A549 treated with ZK216348 at 1 μM for 4 hours (cell line): ENCODE measurements around the gene SPEM1. TPM values are rescaled to one million over a fixed set of nuclear protein-coding genes. Genes with fewer than 3 reads are reported as not detected.

Experiments
- total RNA-seq: library from RNA; stranded (reverse); fragments of 200-300 nt; extraction: Qiagen RNA extraction; gene quantifications from 5 replicates; pipeline ENCODE4 v1.2.3, GENCODE V29; 2022; ENCODE audit warnings: low read depth

SPEM1 gene, protein sequence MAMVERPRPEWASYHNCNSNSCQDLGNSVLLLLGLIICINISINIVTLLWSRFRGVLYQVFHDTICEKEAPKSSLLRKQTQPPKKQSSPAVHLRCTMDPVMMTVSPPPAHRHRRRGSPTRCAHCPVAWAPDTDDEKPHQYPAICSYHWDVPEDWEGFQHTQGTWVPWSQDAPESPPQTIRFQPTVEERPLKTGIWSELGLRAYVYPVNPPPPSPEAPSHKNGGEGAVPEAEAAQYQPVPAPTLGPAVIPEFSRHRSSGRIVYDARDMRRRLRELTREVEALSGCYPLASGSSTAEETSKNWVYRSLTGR
- not detected in 5 replicates for total RNA-seq

DNA sequence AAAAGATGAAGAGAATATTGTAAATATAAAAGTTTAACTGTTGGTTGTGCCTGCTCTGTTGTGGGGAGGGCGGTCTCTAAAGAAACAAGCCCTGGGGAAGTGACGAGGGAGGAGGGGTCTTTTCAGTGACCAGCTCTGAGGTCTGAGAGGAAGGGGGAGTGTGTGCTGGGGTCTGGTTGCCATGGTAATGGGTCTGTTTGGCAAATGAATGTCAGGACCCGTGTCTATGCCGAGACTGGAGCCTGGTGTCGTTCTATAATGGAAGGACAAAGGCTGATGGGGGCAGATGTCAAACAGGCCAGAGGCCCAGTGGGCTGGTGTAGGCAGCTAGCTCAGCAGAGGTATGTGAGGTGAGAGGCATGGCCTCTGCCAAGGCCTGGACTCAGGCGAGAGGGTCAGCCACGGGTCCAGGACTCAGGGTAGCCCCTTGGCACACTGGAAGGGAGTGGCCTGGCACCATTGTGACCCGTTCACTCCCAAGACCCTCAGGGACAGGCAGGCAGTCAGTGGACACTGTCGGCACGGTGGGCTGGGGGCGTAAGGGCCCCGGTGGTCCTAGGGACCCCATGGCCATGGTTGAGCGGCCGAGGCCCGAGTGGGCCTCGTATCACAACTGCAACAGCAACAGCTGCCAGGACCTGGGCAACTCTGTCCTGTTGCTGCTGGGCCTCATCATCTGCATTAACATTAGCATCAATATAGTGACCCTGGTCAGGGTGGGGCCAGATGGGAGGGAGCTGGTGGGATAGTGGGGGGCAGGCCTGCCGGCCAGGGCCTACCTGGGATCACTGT lies at the start of gene SPEM1:
Gene SPEM1, plus strand, starts transcription at position 506 of the 792 bp plus-strand sequence. Its CDS starts 61 bp downstream, at position 567.

GRCh38 chr17:7380855-7381683 lies 39.1 kb upstream of the SPEM1 start, which contains the start of gene TNK1:
Gene TNK1 (plus strand): TSS chr17:7381089. CDS start chr17:7382927, 1,838 bp downstream.

DNA sequence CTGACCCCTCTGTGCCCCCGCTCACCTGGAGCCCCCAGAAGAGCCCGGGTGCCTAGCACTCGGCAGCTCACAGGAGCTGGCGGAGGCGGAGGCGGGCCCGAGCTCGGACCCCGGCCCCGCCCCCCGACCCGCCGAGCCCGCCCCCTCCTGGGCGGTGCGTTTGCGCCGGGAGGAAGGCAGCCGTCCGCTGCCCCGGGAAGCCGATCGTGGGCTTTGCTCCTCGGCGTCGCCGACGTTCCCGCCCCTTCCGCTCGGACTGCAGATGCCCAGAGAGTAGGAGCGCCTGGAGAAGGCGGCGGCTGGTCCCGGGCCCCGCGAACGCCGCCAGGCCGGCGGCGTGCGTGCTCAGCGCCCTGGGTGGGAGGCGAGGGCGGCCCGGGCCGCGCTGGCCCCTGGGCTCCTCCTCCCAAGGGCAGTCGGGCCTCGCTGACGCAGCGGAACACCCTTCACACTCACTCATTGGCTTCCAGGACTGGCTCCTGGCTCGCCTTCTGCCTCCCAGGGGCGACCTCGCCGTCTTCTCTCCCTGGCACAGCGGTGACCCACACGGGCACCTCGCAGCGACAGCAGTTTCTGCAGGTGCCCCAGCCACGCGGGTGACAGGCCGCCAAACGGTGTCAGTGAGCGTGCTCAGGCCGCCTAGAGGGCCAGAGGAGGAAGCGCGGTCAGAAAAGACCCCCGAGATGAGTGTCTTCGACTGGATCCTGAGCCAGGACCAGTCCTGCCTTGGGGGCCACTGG lies 25.5 kb upstream of the SPEM1 start, which contains the start of gene PLSCR3:
Gene PLSCR3, minus strand, starts transcription at position 74 of the 740 bp plus-strand sequence. CDS start 415 bp downstream, outside the sequence.

DNA sequence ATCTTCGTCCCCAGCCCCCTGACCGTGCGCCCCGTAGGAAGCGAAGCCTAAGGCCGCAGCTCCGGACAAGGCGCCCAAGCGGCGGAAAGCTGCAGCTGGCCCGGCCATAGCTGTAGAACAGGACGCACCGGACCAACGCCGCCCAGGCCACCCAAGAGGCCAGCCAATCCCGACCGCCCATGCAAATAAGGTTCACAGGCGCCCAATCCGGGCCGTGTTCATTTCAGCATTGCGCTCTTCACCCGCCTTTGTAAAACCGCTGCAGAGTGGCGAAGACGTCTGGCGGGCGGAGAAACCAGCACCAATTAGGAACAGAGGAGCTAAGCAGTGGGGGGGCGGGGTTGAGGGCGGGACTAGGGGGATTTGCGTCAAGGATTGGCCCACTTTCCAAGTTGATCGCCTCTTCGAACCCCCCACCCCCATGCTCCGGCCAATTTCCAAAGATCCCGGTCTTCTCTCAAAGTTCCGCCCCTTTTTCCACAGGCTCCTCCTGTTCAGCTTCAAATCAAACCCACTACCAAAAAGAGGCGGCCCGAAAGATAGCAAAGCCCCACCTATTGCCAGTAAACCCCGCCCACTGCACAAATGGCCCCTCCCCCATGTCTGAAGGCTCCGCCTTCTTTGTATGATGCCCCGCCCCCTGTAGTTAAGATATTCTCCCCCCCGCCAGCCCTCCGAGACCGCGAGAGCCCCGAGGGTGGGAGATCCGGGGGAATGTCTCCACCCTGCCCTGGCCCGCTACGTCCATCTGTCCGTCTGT lies 16.0 kb upstream of the SPEM1 start, which contains the start of gene TMEM256:
Gene TMEM256, minus strand, starts transcription at position 121 of the 760 bp plus-strand sequence. Its CDS starts 13 bp downstream, at position 108.

GRCh38 chr17:7407485-7408251 lies 12.5 kb upstream of the SPEM1 start, which contains the start of gene NLGN2:
Gene NLGN2 (plus strand): TSS chr17:7407845. CDS start chr17:7408256, 411 bp downstream.

GRCh38 chr17:7425316-7425715 lies 5.2 kb downstream of the SPEM1 start, which contains the start of gene SPEM2:
Gene SPEM2 (plus strand): TSS chr17:7425616. CDS start chr17:7425689, 73 bp downstream.

GRCh38 chr17:7428557-7428956 lies 8.4 kb downstream of the SPEM1 start, which contains the start of gene SPEM3:
Gene SPEM3 (plus strand): TSS chr17:7428857. CDS start chr17:7428903, 46 bp downstream.

GRCh38 chr17:7439462-7440112 lies 19.5 kb downstream of the SPEM1 start, which contains the start of gene FGF11:
Gene FGF11 (plus strand): TSS chr17:7439512. CDS start chr17:7439621, 109 bp downstream.

DNA sequence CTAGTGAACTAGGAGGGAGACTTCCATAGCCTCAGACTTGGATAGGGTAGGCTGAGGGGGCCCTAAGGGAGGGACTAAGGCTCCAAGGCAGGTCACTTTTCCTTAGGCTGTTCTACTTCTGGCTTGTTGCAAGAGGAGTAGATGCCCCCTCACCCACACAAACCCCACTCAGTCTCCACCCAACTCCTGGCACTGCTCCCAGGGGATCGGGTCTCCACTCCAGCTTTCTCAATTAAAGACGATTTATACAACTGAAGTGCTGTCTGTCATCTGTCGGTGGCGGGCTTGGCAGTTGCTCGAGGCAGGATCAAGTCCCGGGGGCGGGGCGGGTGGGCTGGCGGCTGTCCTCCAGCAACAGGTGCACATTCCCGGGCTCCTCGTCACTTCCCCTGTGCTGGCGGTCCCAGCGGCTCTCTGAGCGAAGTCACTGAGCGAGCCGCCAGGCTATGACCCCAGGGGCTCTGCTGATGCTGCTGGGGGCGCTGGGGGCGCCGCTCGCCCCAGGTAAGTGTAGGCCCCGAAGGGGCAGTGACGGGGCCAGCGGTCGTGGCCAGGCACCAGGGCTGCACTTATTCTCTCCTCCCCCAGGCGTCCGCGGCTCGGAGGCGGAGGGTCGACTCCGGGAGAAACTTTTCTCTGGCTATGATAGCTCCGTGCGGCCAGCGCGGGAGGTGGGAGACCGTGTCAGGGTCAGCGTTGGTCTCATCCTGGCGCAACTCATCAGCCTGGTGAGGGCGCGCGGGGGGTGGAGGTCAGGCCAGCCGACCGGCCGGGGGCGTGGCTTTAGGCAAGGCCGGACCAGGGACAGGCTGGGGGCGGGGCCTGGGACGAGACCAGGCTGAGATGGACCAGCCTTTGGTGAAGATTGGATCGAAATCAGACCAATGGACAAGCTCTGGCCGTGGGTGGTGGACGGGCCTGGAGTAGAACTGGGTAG lies 24.8 kb downstream of the SPEM1 start, which contains the start of gene CHRNB1:
Gene CHRNB1, plus strand, starts transcription at position 380 of the 937 bp plus-strand sequence. Its CDS starts 67 bp downstream, at position 447.

Other genes with a start within 250 kb of the SPEM1 start
- 0.69 to 2.2 TPM (median 1.1 TPM) in 5 replicates for gene ASGR1, start 241.0 kb upstream of the SPEM1 start, total RNA-seq
- gene DLG4, start 200.5 kb upstream of the SPEM1 start, total RNA-seq, result 5.1 to 8.9 TPM (median 7.9 TPM) in 5 replicates
- gene ACADVL, start 200.4 kb upstream of the SPEM1 start, total RNA-seq, result 303 to 481 TPM (median 423 TPM) in 5 replicates
- gene DVL2, start 185.8 kb upstream of the SPEM1 start, total RNA-seq, result 23.8 to 44.5 TPM (median 38.9 TPM) in 5 replicates
- 82.5 to 108 TPM (median 92.1 TPM) in 5 replicates for gene PHF23, start 180.9 kb upstream of the SPEM1 start, total RNA-seq
- 646 to 813 TPM (median 659 TPM) in 5 replicates for gene GABARAP, start 177.9 kb upstream of the SPEM1 start, total RNA-seq
- gene CTDNEP1, start 168.6 kb upstream of the SPEM1 start, total RNA-seq, result 216 to 257 TPM (median 229 TPM) in 5 replicates
- 101 to 153 TPM (median 123 TPM) in 5 replicates for gene ELP5, start 168.1 kb upstream of the SPEM1 start, total RNA-seq
- 0.29 to 2.9 TPM (median 1.6 TPM) in 5 replicates for gene CLDN7, start 157.8 kb upstream of the SPEM1 start, total RNA-seq
- gene SLC2A4, start 138.6 kb upstream of the SPEM1 start, total RNA-seq, result 0.20 to 0.42 TPM (median 0.27 TPM) in 5 replicates
- gene YBX2, start 125.7 kb upstream of the SPEM1 start, total RNA-seq, result 0.19 to 0.84 TPM (median 0.47 TPM) in 5 replicates
- 1,510 to 1,758 TPM (median 1,707 TPM) in 5 replicates for gene EIF5A, start 112.7 kb upstream of the SPEM1 start, total RNA-seq
- 96.6 to 116 TPM (median 107 TPM) in 5 replicates for gene GPS2, start 105.0 kb upstream of the SPEM1 start, total RNA-seq
- 17.1 to 38.9 TPM (median 32.2 TPM) in 5 replicates for gene NEURL4, start 91.0 kb upstream of the SPEM1 start, total RNA-seq
- gene ACAP1, start 83.8 kb upstream of the SPEM1 start, total RNA-seq, result 2.9 to 5.3 TPM (median 3.1 TPM) in 5 replicates
- 10.1 to 14.9 TPM (median 13.1 TPM) in 5 replicates for gene KCTD11, start 68.2 kb upstream of the SPEM1 start, total RNA-seq
- gene TMEM95, start 65.2 kb upstream of the SPEM1 start, total RNA-seq, result not detected in 5 replicates
- 1.3 to 1.9 TPM (median 1.8 TPM) in 5 replicates for gene TNK1, start 39.2 kb upstream of the SPEM1 start, total RNA-seq
- 29.3 to 48.8 TPM (median 39.6 TPM) in 5 replicates for gene PLSCR3, start 25.8 kb upstream of the SPEM1 start, total RNA-seq
- 179 to 229 TPM (median 210 TPM) in 5 replicates for gene TMEM256, start 16.2 kb upstream of the SPEM1 start, total RNA-seq
- 11.6 to 21.8 TPM (median 19.1 TPM) in 5 replicates for gene NLGN2, start 12.5 kb upstream of the SPEM1 start, total RNA-seq
- gene SPEM2, start 5.3 kb downstream of the SPEM1 start, total RNA-seq, result not detected in 5 replicates
- not detected in 5 replicates for gene SPEM3, start 8.5 kb downstream of the SPEM1 start, total RNA-seq
- gene TMEM102, start 15.1 kb downstream of the SPEM1 start, total RNA-seq, result 9.4 to 14.9 TPM (median 13.7 TPM) in 5 replicates
- gene FGF11, start 19.2 kb downstream of the SPEM1 start, total RNA-seq, result 0.99 to 1.7 TPM (median 1.0 TPM) in 5 replicates
- gene CHRNB1, start 24.7 kb downstream of the SPEM1 start, total RNA-seq, result 6.9 to 9.9 TPM (median 9.7 TPM) in 5 replicates
- 18.5 to 27.9 TPM (median 24.6 TPM) in 5 replicates for gene ZBTB4, start 59.3 kb downstream of the SPEM1 start, total RNA-seq
- not detected in 5 replicates for gene SLC35G6, start 61.1 kb downstream of the SPEM1 start, total RNA-seq
- gene POLR2A, start 64.0 kb downstream of the SPEM1 start, total RNA-seq, result 47.9 to 98.5 TPM (median 85.3 TPM) in 5 replicates
- gene TNFSF12, start 128.7 kb downstream of the SPEM1 start, total RNA-seq, result 7.8 to 14.5 TPM (median 12.5 TPM) in 5 replicates
- gene TNFSF13, start 138.4 kb downstream of the SPEM1 start, total RNA-seq, result 0.09 to 1.5 TPM (median 0.57 TPM) in 5 replicates
- gene SENP3, start 141.6 kb downstream of the SPEM1 start, total RNA-seq, result 96.5 to 108 TPM (median 105 TPM) in 5 replicates
- gene CD68, start 159.3 kb downstream of the SPEM1 start, total RNA-seq, result 23.3 to 40.6 TPM (median 33.0 TPM) in 5 replicates
- gene MPDU1, start 163.5 kb downstream of the SPEM1 start, total RNA-seq, result 110 to 132 TPM (median 116 TPM) in 5 replicates
- gene SOX15, start 169.8 kb downstream of the SPEM1 start, total RNA-seq, result 0.22 to 0.34 TPM (median 0.30 TPM) in 5 replicates
- 45.1 to 62.0 TPM (median 57.6 TPM) in 5 replicates for gene FXR2, start 194.6 kb downstream of the SPEM1 start, total RNA-seq
- 58.1 to 95.8 TPM (median 79.3 TPM) in 5 replicates for gene SAT2, start 207.5 kb downstream of the SPEM1 start, total RNA-seq
- 0.32 to 1.1 TPM (median 0.62 TPM) in 5 replicates for gene SHBG, start 209.8 kb downstream of the SPEM1 start, total RNA-seq
- 0.20 to 0.74 TPM (median 0.22 TPM) in 5 replicates for gene ATP1B2, start 230.6 kb downstream of the SPEM1 start, total RNA-seq